Measurements from ENCODE around the gene RNF126.

- TF ChIP-seq CTCF (optimal IDR thresholded peaks at IDR 0.05 in 1 of 3, IDR thresholded peaks at IDR 0.05 in 1 of 3, conservative IDR thresholded peaks at IDR 0.05 in 1 of 3; ENCODE audit: extremely low read depth in 1 of 3, insufficient read depth in 2 of 3, low read length in 3 of 3) (no peak), EZH2 (IDR thresholded peaks at IDR 0.05; ENCODE audit: low read length) (no peak)
These were observed 50.1 kb downstream of the RNF126 start for GRCh38 chr19:612941-613340.
